PFSK-1 (cell line): ENCODE data around the gene CEP83.

Experiments used
- FOXP2 ChIP-seq: optimal IDR thresholded peaks from 2 replicates; pipeline ENCODE3; 2011; ENCODE audit warnings: borderline replicate concordance, control low read depth, inconsistent platforms; ENCODE audit not compliant: insufficient read depth; ENCODE audit errors: extremely low read length, extremely low read depth
- POLR2AphosphoS5 ChIP-seq: IDR thresholded peaks from 2 replicates; pipeline ENCODE4 v1.6.1; 2012; ENCODE audit warnings: low read depth, mild to moderate bottlenecking, control low read depth, low read length, moderate library complexity
- REST ChIP-seq, 2 experiments: IDR thresholded peaks; 2 replicates each; pipeline versions ENCODE4 v1.6.1 to v1.8.0; 2011 to 2012; ENCODE audit warnings: low read depth in 2 of 2, low read length in 2 of 2, control low read depth in 1 of 2, inconsistent platforms in 1 of 2, mild to moderate bottlenecking in 1 of 2, moderate library complexity in 1 of 2; ENCODE audit not compliant: insufficient read depth in 1 of 2
- SIN3A ChIP-seq: IDR thresholded peaks from 2 replicates; pipeline ENCODE4 v1.6.1; 2012; ENCODE audit warnings: mild to moderate bottlenecking, low read length, moderate library complexity, borderline replicate concordance; ENCODE audit not compliant: insufficient read depth
- TAF1 ChIP-seq: IDR thresholded peaks from 2 replicates; pipeline ENCODE4 v1.6.1; 2012; ENCODE audit warnings: low read length, control low read depth, borderline replicate concordance; ENCODE audit not compliant: insufficient read depth

The CEP83 gene

DNA sequence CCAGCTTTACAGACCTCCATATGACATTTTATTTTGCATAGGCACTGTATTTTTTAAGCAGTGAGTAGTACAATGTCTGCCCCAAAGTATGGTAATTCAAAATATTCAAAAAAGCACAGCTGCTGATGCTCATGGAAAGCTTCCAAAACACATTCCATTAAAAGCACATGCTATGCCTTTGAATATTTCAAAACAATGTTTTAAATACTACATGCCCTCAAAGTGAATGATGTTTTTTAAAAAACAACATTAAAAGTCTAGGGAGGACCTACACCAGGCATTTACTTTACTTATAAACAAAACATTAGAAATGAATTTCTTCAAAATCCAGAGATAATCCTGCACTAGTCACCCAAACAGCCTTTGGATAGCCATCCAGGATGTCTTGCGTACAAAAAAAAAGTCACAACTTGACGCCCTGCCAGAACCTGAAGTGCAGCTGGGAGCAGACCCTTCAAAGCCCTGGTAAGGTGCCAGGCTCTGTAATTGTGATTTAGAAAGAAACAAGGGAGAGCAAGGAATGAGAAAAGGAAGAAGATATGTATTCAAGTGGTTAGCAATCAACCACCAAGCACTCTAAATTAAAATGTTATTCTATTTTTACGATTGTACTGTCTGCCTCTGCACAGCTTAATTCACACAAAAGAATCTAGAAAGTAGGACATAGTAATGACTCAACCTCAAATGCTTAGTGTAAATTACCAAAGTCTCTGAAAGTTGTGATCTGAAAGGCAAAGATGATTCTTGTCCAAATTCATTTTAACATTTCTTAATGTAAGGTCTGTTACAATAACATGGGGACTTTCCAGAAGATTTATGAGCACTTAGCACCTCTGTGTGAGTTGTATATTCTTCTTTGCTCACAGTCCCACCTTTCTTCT lies 31.9 kb downstream of the CEP83 start:
- no peak for TF ChIP-seq POLR2AphosphoS5
- no peak for TF ChIP-seq SIN3A

- TF ChIP-seq POLR2AphosphoS5 (no peak), TAF1 (no peak), SIN3A (no peak), REST (IDR thresholded peaks at IDR 0.05; ENCODE audit: insufficient read depth in 1 of 2, low read depth in 2 of 2, low read length in 2 of 2) (no peak), FOXP2 (no peak)
Measured at GRCh38 chr12:94426049-94426448, 33.6 kb downstream of the CEP83 start.

DNA sequence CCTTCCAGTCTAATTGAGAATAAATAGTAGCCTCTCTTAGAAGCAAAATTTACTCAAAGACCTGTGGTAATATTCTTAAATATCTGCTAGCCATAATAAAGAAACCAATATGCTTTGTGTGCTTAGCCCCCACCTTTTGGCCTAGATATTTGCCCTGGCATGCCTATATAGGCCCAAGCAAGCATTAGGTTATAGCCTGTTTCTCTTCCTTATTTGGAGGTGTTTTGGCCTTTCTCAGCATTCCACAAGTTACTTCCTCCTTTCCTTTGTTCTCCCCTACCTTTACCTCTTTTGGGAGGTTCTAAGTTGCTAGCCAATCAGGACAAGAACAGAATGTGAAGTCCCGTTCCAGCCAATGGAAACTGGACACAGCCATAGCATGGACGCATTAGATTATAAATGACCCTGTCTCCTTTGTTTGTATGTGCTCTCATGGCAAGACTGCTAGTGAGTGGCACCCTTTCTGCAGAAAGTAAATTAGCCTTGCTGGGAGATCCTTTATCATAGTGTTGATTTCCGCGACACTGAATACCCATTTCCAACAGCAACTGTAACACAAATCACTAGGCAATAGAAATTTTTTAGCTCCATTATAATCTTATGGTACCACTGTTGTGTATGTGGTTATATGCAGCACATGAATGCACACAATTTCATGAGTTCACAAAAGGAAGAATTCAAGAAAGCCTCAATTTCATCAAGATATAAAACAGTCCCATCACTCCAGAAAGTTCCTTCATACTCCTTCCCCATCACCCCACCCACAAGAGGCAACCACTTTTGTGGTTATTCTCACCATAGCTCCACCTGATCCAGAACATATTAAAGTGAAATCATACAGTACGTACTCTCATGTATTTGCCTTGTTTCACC lies 37.6 kb downstream of the CEP83 start:
- TF ChIP-seq POLR2AphosphoS5, result no peak
- TF ChIP-seq SIN3A, result no peak
- TF ChIP-seq FOXP2, result no peak
- no peak for TF ChIP-seq TAF1
- TF ChIP-seq REST (IDR thresholded peaks at IDR 0.05; ENCODE audit: insufficient read depth in 1 of 2, low read depth in 2 of 2, low read length in 2 of 2), result no peak

DNA sequence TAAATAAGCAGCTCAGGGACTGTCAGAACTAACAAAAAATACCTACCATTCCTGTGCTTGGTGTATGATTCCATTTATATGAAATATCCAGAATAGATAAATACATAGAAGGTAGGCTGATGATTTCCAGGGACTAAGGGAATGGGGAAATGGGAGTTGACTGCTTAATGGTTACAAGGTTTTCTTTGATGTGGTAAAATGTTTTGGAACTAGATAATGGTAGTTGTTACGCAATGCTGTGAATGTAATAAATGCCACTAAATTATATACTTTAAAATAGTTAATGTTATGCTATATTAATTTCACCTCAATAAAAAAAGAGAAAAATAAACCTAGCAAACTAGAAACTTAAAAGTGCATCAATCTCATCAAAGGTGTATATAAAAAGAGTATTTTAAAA lies 41.1 kb downstream of the CEP83 start:
- TF ChIP-seq SIN3A (no peak), TAF1 (no peak), POLR2AphosphoS5 (no peak), FOXP2 (no peak), REST (IDR thresholded peaks at IDR 0.05; ENCODE audit: insufficient read depth in 1 of 2, low read depth in 2 of 2, low read length in 2 of 2) (no peak)

DNA sequence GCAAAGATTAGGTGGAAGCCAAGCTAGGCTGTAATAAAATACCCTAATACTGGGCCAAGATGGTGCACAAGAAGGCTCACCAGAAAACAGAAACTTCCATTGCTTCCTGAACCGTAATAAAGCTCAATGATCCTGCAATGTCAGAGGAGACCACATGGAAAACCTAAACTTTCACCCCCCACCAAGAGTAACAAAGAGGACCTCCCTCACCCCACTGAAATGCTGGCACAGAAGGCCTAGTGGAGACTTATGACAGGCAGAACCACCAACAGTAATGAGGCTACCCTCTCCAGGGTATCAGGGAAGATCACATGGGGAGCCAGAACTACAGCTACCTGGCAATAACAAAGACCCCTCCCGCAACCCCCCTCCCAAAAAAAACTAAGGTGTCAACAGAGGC lies 43.1 kb downstream of the CEP83 start:
- no peak for TF ChIP-seq SIN3A
- TF ChIP-seq FOXP2, result no peak
- TF ChIP-seq POLR2AphosphoS5, result no peak
- TF ChIP-seq TAF1, result no peak
- TF ChIP-seq REST (IDR thresholded peaks at IDR 0.05; ENCODE audit: insufficient read depth in 1 of 2, low read depth in 2 of 2, low read length in 2 of 2), result no peak
